NCI-H1105 (cell line): ENCODE data around the gene TANC1.

Source experiments
- DNase-seq: peaks from one replicate; lab custom pipeline; 2025; lab: John Stamatoyannopoulos, UW

The TANC1 gene

DNA sequence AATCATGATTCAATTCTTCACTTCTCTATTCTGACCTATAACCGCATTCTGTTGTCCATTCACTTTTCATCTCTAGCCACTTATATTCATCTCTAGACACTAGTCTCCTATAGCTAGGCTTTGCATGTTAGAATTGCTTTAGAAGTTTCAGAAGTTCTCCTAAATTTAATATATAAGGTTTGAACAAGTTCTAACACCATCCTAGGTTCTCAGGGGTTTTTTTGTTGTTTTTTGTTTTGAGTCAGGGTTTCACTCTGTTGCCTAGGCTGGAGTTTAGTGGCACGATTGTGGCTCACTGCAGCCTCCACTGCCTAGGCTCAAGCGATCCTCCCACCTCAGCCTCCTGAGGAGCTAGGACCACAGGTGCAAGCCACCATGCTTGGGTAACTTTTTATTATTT lies 298.1 kb downstream of the TANC1 start:
- no peak for DNase-seq

DNA sequence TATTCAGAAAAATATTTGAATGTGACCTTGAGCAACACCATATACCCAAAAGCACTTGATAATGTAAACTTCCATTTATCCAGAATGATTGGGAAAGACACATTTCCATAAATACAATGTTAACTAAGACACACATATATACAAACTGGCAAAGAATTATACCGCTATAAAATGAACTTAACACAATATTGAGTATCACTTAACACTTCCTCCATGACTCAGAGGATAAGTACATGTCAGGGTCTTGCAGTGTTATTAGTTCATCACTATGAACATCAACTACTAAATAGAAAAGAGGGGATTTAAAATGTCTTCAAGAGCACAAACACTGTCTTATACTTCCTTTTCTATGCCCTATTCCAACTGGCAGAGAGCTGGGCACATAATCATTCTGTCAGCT lies 299.5 kb downstream of the TANC1 start:
- no peak for DNase-seq

- no peak for DNase-seq
Measured at GRCh38 chr2:159270744-159271379, 302.4 kb downstream of the TANC1 start.

DNA sequence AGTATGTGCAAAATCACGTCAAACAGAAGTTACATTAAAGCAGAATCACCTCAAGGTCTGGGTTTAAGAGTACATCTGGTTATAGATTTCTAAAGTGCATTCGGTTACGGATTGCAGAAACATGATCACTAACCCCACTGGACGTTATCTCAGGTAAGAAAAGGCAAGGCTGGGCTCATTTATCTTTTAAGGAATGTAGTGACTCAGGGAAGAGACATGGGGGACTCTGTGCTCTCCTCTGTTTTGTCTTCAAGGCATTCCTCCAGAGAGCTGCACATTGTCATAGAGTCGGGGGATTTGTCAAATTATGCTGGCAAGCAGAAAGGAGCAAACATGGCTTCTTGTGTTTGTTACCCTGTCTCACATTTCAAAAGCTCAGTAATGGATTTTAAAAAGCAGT lies 303.7 kb downstream of the TANC1 start:
- no peak for DNase-seq

DNA sequence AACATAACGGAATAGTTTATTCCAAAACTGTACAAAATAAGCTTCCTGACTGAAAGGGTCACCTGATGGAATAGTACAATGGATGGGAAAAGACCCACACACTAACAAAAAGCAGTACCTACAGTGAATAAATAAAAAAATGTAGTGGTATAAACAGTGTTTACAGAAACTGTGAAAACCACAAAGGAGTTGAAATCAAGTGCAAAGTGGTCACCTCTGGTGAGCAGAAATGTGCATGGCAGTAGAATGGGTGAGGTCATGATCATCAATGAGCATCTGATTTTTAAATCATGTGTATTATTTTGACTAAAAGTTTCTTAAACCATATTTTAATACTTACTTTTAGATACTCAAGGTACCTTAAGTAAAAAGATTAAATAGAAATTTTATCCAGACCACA lies 306.7 kb downstream of the TANC1 start:
- no peak for DNase-seq

DNA sequence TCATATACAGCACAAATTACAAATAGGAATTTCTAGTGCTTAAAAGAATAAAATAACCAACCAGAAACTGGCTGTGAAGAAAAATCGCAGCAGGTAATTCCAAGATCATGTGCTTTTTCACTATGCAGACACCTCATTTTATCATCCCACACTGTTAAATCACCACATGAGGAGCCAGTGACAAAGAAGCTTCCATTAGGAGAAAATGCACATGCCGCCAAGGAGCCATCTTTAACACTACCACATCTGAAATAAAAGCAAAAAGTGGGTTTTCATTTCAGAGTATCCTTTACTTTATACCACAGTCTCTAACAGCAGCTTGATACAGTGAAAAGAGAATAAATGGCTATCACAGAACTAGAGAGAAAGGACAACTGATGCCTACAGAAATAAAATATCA lies 311.3 kb downstream of the TANC1 start:
- no peak for DNase-seq

GRCh38 chr2:159281002-159281401 lies 312.6 kb downstream of the TANC1 start:
- no peak for DNase-seq
